GM19467 (cell line): ENCODE results near the gene EYS.

Source experiments
- ATAC-seq: cut with Tn5 transposase; IDR thresholded peaks from one replicate; pipeline ENCODE4 v1.9.1; 2021; ENCODE audit warnings: mild to moderate bottlenecking, moderate library complexity; ENCODE audit not compliant: unreplicated experiment

The EYS gene

GRCh38 chr6:64750910-64751309 lies 956.1 kb downstream of the EYS start:
- ATAC-seq = no peak

DNA sequence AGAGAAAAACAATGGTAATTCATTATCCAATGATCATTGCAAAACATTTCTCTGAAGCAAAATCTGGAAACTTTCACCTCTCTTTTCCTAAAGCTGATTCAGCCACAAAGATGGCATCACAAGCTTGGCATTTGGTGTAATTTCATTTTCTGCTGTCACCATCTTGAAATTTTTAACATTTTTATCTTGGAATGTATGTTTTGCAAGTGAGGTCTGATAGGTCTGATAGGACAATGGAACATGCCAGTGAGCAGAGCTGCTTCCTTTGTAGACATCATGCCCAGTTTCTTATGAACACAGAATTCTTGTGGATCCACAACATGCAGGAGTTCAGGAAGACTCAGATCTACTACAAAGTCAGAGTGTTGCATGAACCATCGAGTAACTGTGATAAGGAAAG lies 969.6 kb downstream of the EYS start:
- ATAC-seq = no peak

GRCh38 chr6:64736421-64736950 lies 970.5 kb downstream of the EYS start:
- no peak for ATAC-seq

DNA sequence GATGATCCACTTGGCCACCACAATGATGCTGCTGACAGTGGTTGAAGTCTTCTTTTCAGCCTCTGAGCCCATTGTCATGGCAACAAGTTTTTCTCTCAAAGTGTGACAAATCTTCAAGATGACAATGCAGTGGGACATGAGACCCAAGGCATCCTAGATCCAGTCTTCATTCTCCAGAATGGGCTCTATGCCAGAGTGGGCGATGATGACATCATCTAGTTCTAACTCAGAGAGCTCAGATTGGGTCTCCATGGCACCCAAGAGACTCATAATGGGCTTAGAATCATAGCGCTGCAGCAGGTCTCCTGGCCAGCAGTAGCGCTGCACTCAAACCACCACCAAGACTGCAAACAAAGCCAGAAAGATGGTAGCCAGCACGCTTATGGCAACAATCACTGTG lies 973.6 kb downstream of the EYS start:
- no peak for ATAC-seq

- no peak for ATAC-seq
Measured at GRCh38 chr6:64732888-64733287, 974.1 kb downstream of the EYS start.

- ATAC-seq = no peak
Measured at GRCh38 chr6:64729522-64729921, 977.5 kb downstream of the EYS start.

DNA sequence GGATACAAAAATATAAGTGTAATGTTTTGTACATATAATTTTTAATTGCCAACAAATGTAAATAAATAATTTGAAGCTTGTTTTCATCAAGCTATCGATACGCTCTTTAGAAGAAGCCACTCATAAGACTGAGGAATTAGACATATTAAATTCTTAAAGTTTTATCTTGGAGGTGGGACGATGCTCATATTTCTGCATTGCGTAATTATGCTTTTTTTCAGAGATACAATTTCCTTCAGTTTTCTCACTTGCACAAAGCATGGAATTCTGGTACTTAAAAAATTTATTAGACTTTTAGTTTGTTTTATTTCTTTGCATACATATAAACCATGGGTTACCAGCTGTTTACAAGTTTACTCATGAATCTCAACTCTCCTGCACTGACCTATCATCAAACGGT lies 980.0 kb downstream of the EYS start:
- ATAC-seq = no peak

DNA sequence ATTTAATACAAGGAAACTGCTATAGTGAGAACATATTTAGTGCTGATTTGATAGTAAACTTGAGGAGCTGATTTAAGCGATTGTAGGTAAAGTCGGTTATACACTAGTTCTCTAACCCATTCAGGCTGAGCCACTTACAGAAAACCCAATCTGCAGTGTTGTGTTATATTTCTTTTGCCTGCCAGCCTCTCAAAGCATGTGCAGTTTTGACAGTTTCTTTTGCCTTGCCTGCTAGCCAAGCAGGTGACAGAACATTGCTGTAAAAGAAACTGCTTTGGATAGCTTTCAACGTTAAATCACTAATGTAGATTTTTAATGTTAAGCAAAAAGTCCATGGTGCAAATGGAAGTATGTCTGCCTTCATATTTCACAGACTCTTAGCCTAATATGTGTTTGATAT lies 982.9 kb downstream of the EYS start:
- no peak for ATAC-seq

DNA sequence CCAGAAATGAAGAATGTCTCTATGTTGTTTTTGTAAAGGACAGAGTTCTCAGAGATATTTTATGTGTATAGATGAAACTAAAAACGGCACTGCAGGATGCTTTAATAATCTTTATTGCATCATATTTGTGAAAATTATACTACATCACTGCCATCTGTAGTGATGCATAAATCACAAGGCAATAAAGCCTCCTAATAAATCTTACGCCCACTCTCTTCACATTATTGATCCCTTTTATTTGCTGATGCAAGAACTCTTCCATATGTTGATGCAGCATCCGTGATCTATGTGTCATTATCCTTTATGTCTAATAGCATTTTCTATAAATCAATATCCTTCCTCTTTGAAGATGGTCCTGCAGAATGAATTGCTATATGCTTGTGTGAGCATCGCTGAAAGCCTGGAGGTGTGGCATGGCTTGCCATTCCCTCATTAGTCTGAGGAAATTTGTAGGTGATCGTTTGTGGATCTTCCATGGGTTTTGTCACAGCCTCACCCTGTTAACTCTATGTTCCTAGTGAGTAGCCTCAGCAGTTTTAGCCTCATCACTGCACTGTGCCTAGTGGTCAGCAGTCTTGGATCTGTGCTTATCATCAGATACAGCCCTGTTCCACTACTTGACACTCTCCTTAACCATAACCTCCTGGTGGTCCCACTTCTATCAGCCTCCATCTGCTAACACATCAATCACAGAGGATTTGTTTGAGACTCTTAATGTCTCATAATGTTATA lies 983.5 kb downstream of the EYS start:
- no peak for ATAC-seq

- no peak for ATAC-seq
Measured at GRCh38 chr6:64721865-64722264, 985.2 kb downstream of the EYS start.

GRCh38 chr6:64717281-64717680 lies 989.7 kb downstream of the EYS start:
- ATAC-seq = no peak

DNA sequence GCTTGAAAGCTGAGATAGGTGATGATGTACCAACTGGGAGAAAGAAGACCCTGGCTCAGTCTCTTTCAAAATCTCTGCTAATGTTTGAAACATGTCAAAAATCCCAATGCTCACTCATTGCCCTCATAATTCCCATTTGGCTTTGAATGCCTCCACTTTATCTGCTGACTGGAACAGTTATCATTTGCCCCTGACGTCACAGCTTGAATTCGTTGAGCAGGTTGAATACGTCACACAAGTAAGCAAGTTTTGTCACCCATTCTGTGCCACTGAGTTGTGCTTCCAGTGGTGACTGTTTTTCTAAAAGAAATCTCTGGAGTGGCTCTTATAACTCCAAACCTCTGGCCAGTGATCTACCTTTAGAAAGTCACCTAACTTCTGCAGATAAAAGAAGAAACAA lies 991.4 kb downstream of the EYS start:
- no peak for ATAC-seq

GRCh38 chr6:64714073-64714472 lies 993.0 kb downstream of the EYS start:
- ATAC-seq = no peak

GRCh38 chr6:64713175-64713574 lies 993.9 kb downstream of the EYS start:
- ATAC-seq = no peak

DNA sequence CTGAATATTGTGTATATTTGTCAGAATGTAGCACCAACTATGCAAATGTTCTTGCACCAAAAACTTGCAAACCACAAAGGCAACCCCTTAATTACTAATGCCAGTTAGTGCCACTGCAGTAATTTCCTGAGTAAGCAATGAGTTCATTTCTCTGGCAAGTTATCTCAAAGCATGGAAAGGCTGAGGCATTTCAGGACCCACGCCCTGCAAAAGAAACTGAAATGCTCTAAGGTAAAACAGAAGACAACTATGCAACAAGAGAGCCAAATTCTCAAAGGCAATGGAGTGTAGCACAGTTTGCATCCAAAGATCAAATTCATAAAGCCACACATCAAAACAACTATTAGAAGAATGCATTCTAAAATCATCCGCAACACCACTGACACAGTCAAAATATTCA lies 994.4 kb downstream of the EYS start:
- ATAC-seq = no peak

DNA sequence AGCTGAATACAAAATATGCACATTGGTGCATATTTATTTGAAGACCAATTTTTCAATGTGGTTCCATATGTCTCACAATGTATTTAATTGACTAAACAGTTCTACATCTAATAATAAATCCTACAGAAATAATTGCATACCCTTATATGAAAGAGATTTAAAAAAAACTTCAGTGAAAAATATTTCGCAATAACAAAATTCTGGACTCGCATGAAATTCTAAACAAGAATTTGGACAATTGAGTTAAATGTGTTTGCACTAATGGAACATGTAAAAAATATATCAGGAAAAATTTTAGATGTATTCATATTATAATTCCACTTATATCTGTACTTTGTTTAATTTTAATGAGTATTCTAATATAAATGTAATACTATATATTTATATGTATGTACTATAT lies 1003.1 kb downstream of the EYS start:
- no peak for ATAC-seq

DNA sequence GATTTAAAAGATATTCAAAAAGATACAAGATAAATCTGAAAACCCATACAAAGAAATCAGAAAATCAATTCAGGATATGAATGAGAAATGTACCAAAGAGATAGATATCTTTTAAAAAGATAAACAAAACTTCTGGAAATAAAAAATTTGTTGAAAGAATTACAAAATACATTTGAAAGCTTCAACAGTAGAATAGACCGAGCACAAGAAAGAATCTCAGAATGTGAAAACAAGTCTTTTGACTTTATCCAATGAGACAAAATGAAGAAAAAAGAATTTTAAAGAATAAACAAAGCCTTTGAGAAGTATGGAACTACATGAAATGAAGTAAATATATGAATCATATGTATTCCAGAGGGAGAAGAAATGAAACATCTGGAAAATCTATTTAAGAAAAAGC lies 1011.0 kb downstream of the EYS start:
- ATAC-seq = no peak

DNA sequence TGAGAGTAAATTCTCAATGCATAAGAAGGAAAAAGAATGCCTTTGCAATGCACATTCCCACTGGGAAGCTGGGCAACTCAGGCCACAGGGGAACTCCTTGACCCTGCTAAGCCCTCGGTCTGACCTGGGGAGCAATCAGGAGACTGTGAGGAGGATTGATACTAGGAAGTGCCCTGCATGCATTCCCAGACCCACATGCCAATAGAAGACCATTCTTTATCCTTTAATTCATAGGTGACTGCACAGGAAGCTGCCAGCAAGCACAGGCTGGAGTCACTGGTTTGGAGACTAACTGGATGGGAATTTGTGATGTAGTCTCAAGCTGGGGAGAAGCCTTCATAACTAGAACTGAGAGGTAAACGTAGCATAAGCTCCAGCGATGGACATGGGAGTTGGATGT lies 1012.7 kb downstream of the EYS start:
- no peak for ATAC-seq

DNA sequence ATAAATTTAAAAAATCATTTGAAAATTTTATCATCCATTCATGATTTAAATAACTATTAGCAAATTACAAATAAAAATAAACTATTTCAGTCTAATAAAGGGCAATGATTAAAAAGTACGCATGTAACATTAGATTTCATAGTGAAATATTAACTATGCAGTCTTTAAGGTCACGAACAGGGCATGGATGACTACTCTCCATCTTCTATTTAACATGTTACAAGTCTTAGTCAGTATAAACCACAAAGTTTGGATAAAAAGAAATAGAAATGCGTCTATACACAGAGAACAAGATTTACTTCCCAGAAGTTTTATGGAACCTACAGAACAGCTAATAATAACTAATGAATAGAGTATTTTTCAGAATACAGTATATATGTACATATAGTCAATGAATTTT lies 1016.0 kb downstream of the EYS start:
- no peak for ATAC-seq

GRCh38 chr6:64685401-64685800 lies 1021.6 kb downstream of the EYS start:
- ATAC-seq = no peak

GRCh38 chr6:64683682-64684081 lies 1023.3 kb downstream of the EYS start:
- no peak for ATAC-seq

GRCh38 chr6:64681416-64682160 lies 1025.4 kb downstream of the EYS start:
- ATAC-seq = no peak
